CD4-positive, alpha-beta T cell (primary cell): ENCODE results near the gene RAPGEF5. TPM values are rescaled to one million over a fixed set of nuclear protein-coding genes. Genes with fewer than 3 reads are reported as not detected.

ENCODE experiments used
- ATAC-seq: fragments of 200-7000 bp; cut with Tn5 transposase; one replicate; pipeline ENCODE4 v1.10.0; 2022; ENCODE audit warnings: mild to moderate bottlenecking; ENCODE audit not compliant: poor library complexity
- CTCF ChIA-PET: fragments of 350-600 bp; sonication (Branson Sonifier 250); formaldehyde crosslinking; loops from one replicate; lab custom pipeline; 2021; ENCODE audit warnings: antibody characterized with exemption, inconsistent platforms; lab: Charles Lee
- POLR2A ChIA-PET: fragments of 350-600 bp; sonication (Branson Sonifier 250); formaldehyde crosslinking; loops from one replicate; lab custom pipeline; 2021; ENCODE audit warnings: antibody characterized with exemption, inconsistent platforms; lab: Charles Lee
- DNase-seq, 14 experiments: peaks; one replicate each; pipeline ENCODE4 v3.0.0-alpha.2; 2013 to 2020; ENCODE audit warnings: mixed read lengths in 2 of 14
- H3K27ac ChIP-seq, 2 donors: one replicate each; pipeline versions ENCODE4 v1.5.1 to v1.7.0; 2013; ENCODE audit warnings: low read length in 2 of 2, low read depth in 1 of 2, mild to moderate bottlenecking in 1 of 2
- H3K27me3 ChIP-seq, 2 experiments: 1 replicate in 1 of 2; 2 replicates in 1 of 2; pipeline versions ENCODE4 v1.6.1 to v1.7.0; 2013; ENCODE audit warnings: low read length in 2 of 2, control low read depth in 1 of 2, mild to moderate bottlenecking in 1 of 2, moderate library complexity in 1 of 2; ENCODE audit not compliant: insufficient read depth in 2 of 2, control insufficient read depth in 1 of 2
- H3K36me3 ChIP-seq: one replicate; pipeline ENCODE4 v1.6.1; 2013; ENCODE audit warnings: low read length, control low read depth; ENCODE audit not compliant: insufficient read depth
- H3K4me1 ChIP-seq: one replicate; pipeline ENCODE4 v1.6.1; 2013; ENCODE audit warnings: low read length, control low read depth; ENCODE audit not compliant: insufficient read depth
- H3K4me3 ChIP-seq: one replicate; pipeline ENCODE4 v1.5.1; 2013; ENCODE audit warnings: mild to moderate bottlenecking, low read length, moderate library complexity
- H3K9me3 ChIP-seq, 2 experiments: 1 replicate in 1 of 2; 2 replicates in 1 of 2; pipeline versions ENCODE4 v1.6.1 to v1.7.0; 2013; ENCODE audit warnings: low read length in 2 of 2, mild to moderate bottlenecking in 2 of 2, control low read depth in 1 of 2, moderate library complexity in 1 of 2; ENCODE audit not compliant: control insufficient read depth in 1 of 2, insufficient read depth in 1 of 2
- H3K27ac Mint-ChIP-seq: one replicate; pipeline ENCODE4 v1.8.0; 2020; ENCODE audit warnings: mixed read lengths
- H3K27me3 Mint-ChIP-seq: one replicate; pipeline ENCODE4 v1.8.0; 2021; ENCODE audit warnings: mixed read lengths
- H3K36me3 Mint-ChIP-seq: one replicate; pipeline ENCODE4 v1.8.0; 2021; ENCODE audit warnings: low read depth, mixed read lengths
- H3K4me1 Mint-ChIP-seq: one replicate; pipeline ENCODE4 v1.8.0; 2021; ENCODE audit warnings: low read depth, mixed read lengths
- H3K4me3 Mint-ChIP-seq: one replicate; pipeline ENCODE4 v1.8.0; 2020; ENCODE audit warnings: mild to moderate bottlenecking, mixed read lengths
- H3K9me3 Mint-ChIP-seq: one replicate; pipeline ENCODE4 v1.8.0; 2020; ENCODE audit warnings: mixed read lengths
- CTCF ChIP-seq: fragments of 200-600 bp; IDR thresholded peaks from one replicate; pipeline ENCODE4 v1.8.0; 2022; ENCODE audit warnings: antibody characterized with exemption, mild to moderate bottlenecking
- intact Hi-C, 2 experiments: fragments of 100-400 bp; cut with DNase I in 1 of 2; cut with micrococcal nuclease in 1 of 2; formaldehyde crosslinking; loops; one replicate each; pipeline versions ENCODE4 v1.15.1 to v1.9.0; 2023 to 2025; cut with DNase I, micrococcal nuclease
- total RNA-seq, 174 experiments: library from RNA in 2 of 174; stranded (reverse) in 2 of 174; gene quantifications; one replicate each; pipeline ENCODE4 v1.2.3 and lab custom pipeline; 2021 to 2026

Gene RAPGEF5
- total RNA-seq, 2 experiments from 2014 or later, result 0.17 TPM; not detected in 1

- CTCF ChIA-PET, result no interaction called here
- Mint-ChIP-seq H3K27ac (no peak overlapping the region), H3K36me3 (no peaks in the 10 kb centered on the region), H3K9me3 (no peaks in the 10 kb centered on the region), H3K27me3 (peaks cover 8% of the 10 kb centered on the region), H3K4me3 (no peak overlapping the region), H3K4me1 (no peaks in the 10 kb centered on the region)
- Histone ChIP-seq H3K36me3 (no peaks in the 10 kb centered on the region), H3K9me3 (no peaks in the 10 kb centered on the region), H3K27ac (no peak overlapping the region), H3K4me1 (no peaks in the 10 kb centered on the region), H3K4me3 (no peak overlapping the region), H3K27me3 (no peaks in the 10 kb centered on the region)
- intact Hi-C loops, result no loop called here
- POLR2A ChIA-PET, result no interaction called here
- ATAC-seq, result no peak
- no peak for TF ChIP-seq CTCF
- no peak for DNase-seq
These were observed 101.1 kb downstream of the RAPGEF5 start for GRCh38 chr7:22255834-22256233.

- H3K4me3 Mint-ChIP-seq, result no peak overlapping the region
- no peaks in the 10 kb centered on the region for H3K4me1 ChIP-seq
- TF ChIP-seq CTCF, result no peak
- no peaks in the 10 kb centered on the region for H3K9me3 ChIP-seq
- H3K4me3 ChIP-seq, result no peak overlapping the region
- no peaks in the 10 kb centered on the region for H3K27me3 ChIP-seq
- H3K36me3 ChIP-seq, result no peaks in the 10 kb centered on the region
- ATAC-seq (no peak), DNase-seq (no peak)
- H3K36me3 Mint-ChIP-seq, result no peaks in the 10 kb centered on the region
- intact Hi-C loops, result no loop called here
- H3K27ac Mint-ChIP-seq, result no peak overlapping the region
- no peaks in the 10 kb centered on the region for H3K4me1 Mint-ChIP-seq
- ChIA-PET POLR2A (no interaction called here), CTCF (no interaction called here)
- no peak overlapping the region for H3K27ac ChIP-seq
- H3K9me3 Mint-ChIP-seq, result no peaks in the 10 kb centered on the region
- peaks cover 8% of the 10 kb centered on the region for H3K27me3 Mint-ChIP-seq
These were observed 101.6 kb downstream of the RAPGEF5 start for GRCh38 chr7:22255342-22255741.

- Mint-ChIP-seq H3K4me3 (no peak overlapping the region), H3K36me3 (no peaks in the 10 kb centered on the region), H3K27me3 (peaks cover 3% of the 10 kb centered on the region), H3K9me3 (no peaks in the 10 kb centered on the region), H3K4me1 (no peaks in the 10 kb centered on the region), H3K27ac (no peak overlapping the region)
- ChIA-PET CTCF (no interaction called here), POLR2A (interaction anchor here (0.6 kb wide), 1 partner anchor 30 kb away, joined by 3 read pairs; no protein-coding TSS in a partner anchor)
- TF ChIP-seq CTCF, result no peak
- no peaks in the 10 kb centered on the region for H3K36me3 ChIP-seq
- intact Hi-C loops, result no loop called here
- H3K4me3 ChIP-seq, result no peak overlapping the region
- no peak overlapping the region for H3K27ac ChIP-seq
- H3K4me1 ChIP-seq, result no peaks in the 10 kb centered on the region
- H3K9me3 ChIP-seq, result no peaks in the 10 kb centered on the region
- DNase-seq (no peak), ATAC-seq (no peak)
- H3K27me3 ChIP-seq, result no peaks in the 10 kb centered on the region
These were observed 103.9 kb downstream of the RAPGEF5 start for GRCh38 chr7:22252936-22253536.
